CD14-positive monocyte (primary cell): ENCODE measurements around the gene CEP112. TPM values are rescaled to one million over a fixed set of nuclear protein-coding genes. Genes with fewer than 3 reads are reported as not detected.

Experiments used
- DNase-seq, 3 donors: peaks; one replicate each; pipeline ENCODE4 v3.0.0-alpha.2; 2011 to 2022
- H2AFZ ChIP-seq: 2 replicates; pipeline ENCODE4 v1.6.0; 2012; ENCODE audit warnings: mild to moderate bottlenecking, low read depth, low read length, inconsistent platforms; ENCODE audit not compliant: insufficient read depth, poor library complexity, severe bottlenecking
- H3K27ac ChIP-seq, 2 donors: 1 replicate in 1 of 2; 2 replicates in 1 of 2; pipeline ENCODE4 v1.5.1; 2012 to 2013; ENCODE audit warnings: low read length in 2 of 2, control low read depth in 1 of 2, inconsistent platforms in 1 of 2, low read depth in 1 of 2, mild to moderate bottlenecking in 1 of 2
- H3K27me3 ChIP-seq, 2 donors: one replicate each; pipeline versions ENCODE4 v1.6.0 to v1.6.1; 2011 to 2013; ENCODE audit warnings: low read length in 2 of 2; ENCODE audit not compliant: control insufficient read depth in 2 of 2, insufficient read depth in 2 of 2
- H3K36me3 ChIP-seq, 2 donors: replicated peaks in 1 of 2; 1 replicate in 1 of 2; 2 replicates in 1 of 2; pipeline versions ENCODE4 v1.5.1 to v1.6.1; 2012 to 2013; ENCODE audit warnings: low read length in 2 of 2, control low read depth in 1 of 2, inconsistent platforms in 1 of 2, mild to moderate bottlenecking in 1 of 2; ENCODE audit not compliant: insufficient read depth in 2 of 2, control insufficient read depth in 1 of 2
- H3K4me1 ChIP-seq, 2 donors: 1 replicate in 1 of 2; 2 replicates in 1 of 2; pipeline versions ENCODE4 v1.5.1 to v1.6.1; 2012 to 2013; ENCODE audit warnings: low read length in 2 of 2, control low read depth in 1 of 2, inconsistent platforms in 1 of 2, mild to moderate bottlenecking in 1 of 2, moderate library complexity in 1 of 2; ENCODE audit not compliant: insufficient read depth in 2 of 2, control insufficient read depth in 1 of 2
- H3K4me2 ChIP-seq: replicated peaks from 2 replicates; pipeline ENCODE3; 2012; ENCODE audit warnings: low read length, moderate library complexity, mild to moderate bottlenecking; ENCODE audit not compliant: poor library complexity, severe bottlenecking; ENCODE audit errors: extremely low read depth
- H3K4me3 ChIP-seq, 3 experiments: fragments of 200-600 bp in 1 of 3; sonication (generic) in 1 of 3; replicated peaks in 1 of 3; 1 replicate in 2 of 3; 2 replicates in 1 of 3; pipeline ENCODE4 v1.5.1; 2011 to 2013; ENCODE audit warnings: low read length in 3 of 3, mild to moderate bottlenecking in 3 of 3, control low read depth in 2 of 3, low read depth in 2 of 3, inconsistent platforms in 1 of 3, moderate library complexity in 1 of 3
- H3K79me2 ChIP-seq: 2 replicates; pipeline ENCODE4 v1.6.0; 2012; ENCODE audit warnings: mild to moderate bottlenecking, control low read depth, inconsistent platforms, low read length, moderate library complexity; ENCODE audit not compliant: insufficient read depth
- H3K9ac ChIP-seq: 2 replicates; pipeline ENCODE4 v1.6.0; 2017; ENCODE audit warnings: low read length, mild to moderate bottlenecking; ENCODE audit not compliant: insufficient read depth, poor library complexity, severe bottlenecking
- H3K9me3 ChIP-seq, 2 donors: replicated peaks in 1 of 2; 1 replicate in 1 of 2; 2 replicates in 1 of 2; pipeline versions ENCODE4 v1.5.1 to v1.6.1; 2012 to 2013; ENCODE audit warnings: low read length in 2 of 2, control low read depth in 1 of 2; ENCODE audit not compliant: control insufficient read depth in 1 of 2, insufficient read depth in 1 of 2
- H4K20me1 ChIP-seq: 2 replicates; pipeline ENCODE4 v1.6.0; 2012; ENCODE audit warnings: mild to moderate bottlenecking, low read length, control low read depth, moderate library complexity; ENCODE audit not compliant: insufficient read depth
- H3K27ac Mint-ChIP-seq, 7 donors: one replicate each; pipeline ENCODE4 v1.8.0; 2020; ENCODE audit warnings: mild to moderate bottlenecking in 7 of 7, mixed read lengths in 7 of 7, moderate library complexity in 6 of 7, inconsistent platforms in 2 of 7
- H3K27me3 Mint-ChIP-seq, 3 donors: one replicate each; pipeline ENCODE4 v1.8.0; 2021 to 2022; ENCODE audit warnings: low read depth in 3 of 3, mild to moderate bottlenecking in 3 of 3, mixed read lengths in 3 of 3, moderate library complexity in 3 of 3, inconsistent platforms in 1 of 3
- H3K36me3 Mint-ChIP-seq, 2 donors: one replicate each; pipeline ENCODE4 v1.8.0; 2020; ENCODE audit warnings: mixed read lengths in 2 of 2, inconsistent platforms in 1 of 2, mild to moderate bottlenecking in 1 of 2
- H3K4me1 Mint-ChIP-seq: one replicate; pipeline ENCODE4 v1.8.0; 2020; ENCODE audit warnings: mild to moderate bottlenecking, mixed read lengths
- H3K4me3 Mint-ChIP-seq, 2 donors: one replicate each; pipeline ENCODE4 v1.8.0; 2020; ENCODE audit warnings: mild to moderate bottlenecking in 2 of 2, mixed read lengths in 2 of 2, moderate library complexity in 1 of 2
- H3K9me3 Mint-ChIP-seq, 7 donors: one replicate each; pipeline ENCODE4 v1.8.0; 2020 to 2022; ENCODE audit warnings: mixed read lengths in 7 of 7, mild to moderate bottlenecking in 6 of 7, moderate library complexity in 6 of 7, inconsistent platforms in 2 of 7
- WGBS: methylation state at CpG from one replicate; pipeline ENCODE4 v1.1.5; 2013; ENCODE audit warnings: missing lambda C conversion rate; ENCODE audit not compliant: insufficient coverage; 5-methylcytosine and 5-hydroxymethylcytosine counted together
- intact Hi-C, 2 donors: fragments of 100-400 bp; cut with micrococcal nuclease; formaldehyde crosslinking; loops; one replicate each; pipeline versions ENCODE4 v1.15.0 to v1.15.1; 2023
- polyA plus RNA-seq, 3 donors: library from polyadenylated mRNA; depleted of rRNA in 1 of 3; unstranded in 2 of 3; stranded (reverse) in 1 of 3; fragments of 300-500 nt in 2 of 3; fragments of >200 nt in 1 of 3; fragmentation: Illumina TruSeq in 2 of 3; gene quantifications; 1 replicate in 2 of 3; 2 replicates in 1 of 3; pipeline ENCODE4 v1.2.3, GENCODE V29; 2012 to 2021
- TF ChIP-seq, protein P1 (sequence below): fragments of 200-600 bp; IDR thresholded peaks from one replicate; pipeline ENCODE4 v1.8.0; 2022; ENCODE audit warnings: antibody characterized with exemption, mild to moderate bottlenecking

Gene CEP112
- polyA plus RNA-seq, 3 donors = 0.10 TPM; not detected in 2

DNA sequence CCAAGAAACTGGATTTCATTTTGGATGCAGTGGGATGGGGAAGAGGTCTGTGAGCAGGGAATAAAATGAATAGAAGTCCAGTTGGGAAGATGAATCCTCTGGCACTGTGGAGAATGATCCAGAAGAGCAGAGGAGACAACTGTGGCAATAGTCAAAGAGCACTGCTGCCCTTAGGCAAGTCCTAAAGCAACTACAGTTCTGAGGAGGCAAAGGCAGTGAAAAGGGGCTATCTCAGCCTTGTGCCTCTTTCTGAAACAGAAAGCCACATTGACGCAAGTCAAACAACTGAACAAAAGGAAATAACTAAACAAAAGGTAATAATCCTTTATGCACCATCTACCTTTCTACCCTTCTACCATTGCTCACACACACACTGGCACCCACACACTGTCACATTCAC is 392.5 kb downstream of the CEP112 start:
- Mint-ChIP-seq H3K4me1 (no peaks in the 10 kb centered on the region), H3K36me3 (no peaks in the 10 kb centered on the region), H3K4me3 (no peak overlapping the region), H3K9me3 (peaks cover 3 to 21% (median 10%) of the 10 kb centered on the region in 7 donors), H3K27ac (no peak overlapping the region), H3K27me3 (peaks cover 0 to 4% (median 0%) of the 10 kb centered on the region in 3 donors)
- peaks cover 4 to 24% of the 10 kb centered on the region in 2 donors for H3K9me3 ChIP-seq
- intact Hi-C loops = no loop called here
- no peak overlapping the region for H3K27ac ChIP-seq
- no peaks in the 10 kb centered on the region for H3K4me1 ChIP-seq
- TF ChIP-seq, protein P1, sequence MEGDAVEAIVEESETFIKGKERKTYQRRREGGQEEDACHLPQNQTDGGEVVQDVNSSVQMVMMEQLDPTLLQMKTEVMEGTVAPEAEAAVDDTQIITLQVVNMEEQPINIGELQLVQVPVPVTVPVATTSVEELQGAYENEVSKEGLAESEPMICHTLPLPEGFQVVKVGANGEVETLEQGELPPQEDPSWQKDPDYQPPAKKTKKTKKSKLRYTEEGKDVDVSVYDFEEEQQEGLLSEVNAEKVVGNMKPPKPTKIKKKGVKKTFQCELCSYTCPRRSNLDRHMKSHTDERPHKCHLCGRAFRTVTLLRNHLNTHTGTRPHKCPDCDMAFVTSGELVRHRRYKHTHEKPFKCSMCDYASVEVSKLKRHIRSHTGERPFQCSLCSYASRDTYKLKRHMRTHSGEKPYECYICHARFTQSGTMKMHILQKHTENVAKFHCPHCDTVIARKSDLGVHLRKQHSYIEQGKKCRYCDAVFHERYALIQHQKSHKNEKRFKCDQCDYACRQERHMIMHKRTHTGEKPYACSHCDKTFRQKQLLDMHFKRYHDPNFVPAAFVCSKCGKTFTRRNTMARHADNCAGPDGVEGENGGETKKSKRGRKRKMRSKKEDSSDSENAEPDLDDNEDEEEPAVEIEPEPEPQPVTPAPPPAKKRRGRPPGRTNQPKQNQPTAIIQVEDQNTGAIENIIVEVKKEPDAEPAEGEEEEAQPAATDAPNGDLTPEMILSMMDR = no peak
- no peak overlapping the region for H3K9ac ChIP-seq
- H4K20me1 ChIP-seq = no peaks in the 10 kb centered on the region
- no peaks in the 10 kb centered on the region for H3K36me3 ChIP-seq
- no peak overlapping the region for H3K4me3 ChIP-seq
- DNase-seq = no peak
- no peak overlapping the region for H2AFZ ChIP-seq
- no peaks in the 10 kb centered on the region for H3K79me2 ChIP-seq
- no CpG with 5 or more reads among the region's 1 CpG for WGBS
- H3K4me2 ChIP-seq = no peak overlapping the region
- no peaks in the 10 kb centered on the region for H3K27me3 ChIP-seq

DNA sequence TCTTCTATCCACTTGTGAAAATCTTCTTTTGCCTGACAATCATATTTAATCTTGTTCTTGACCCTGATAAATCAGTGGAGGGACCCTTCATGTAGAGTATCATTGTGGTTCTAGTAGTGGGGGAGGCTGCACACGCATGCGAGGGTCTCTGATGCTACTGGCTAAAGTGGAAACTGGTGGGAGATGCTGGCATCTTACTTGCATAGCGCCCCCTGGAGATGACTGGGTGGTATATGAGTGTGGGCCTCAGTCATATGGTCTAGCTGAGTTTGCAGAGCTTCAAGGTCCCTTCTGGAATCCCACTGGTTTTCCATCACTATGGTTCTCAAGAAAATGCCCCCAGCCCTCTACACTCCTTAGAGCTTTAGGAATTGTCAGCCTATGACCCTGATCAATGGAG is 394.1 kb downstream of the CEP112 start:
- TF ChIP-seq, protein P1 = no peak
- Mint-ChIP-seq H3K27me3 (peaks cover 0 to 4% (median 0%) of the 10 kb centered on the region in 3 donors), H3K36me3 (no peaks in the 10 kb centered on the region), H3K9me3 (peaks cover 3 to 18% (median 10%) of the 10 kb centered on the region in 7 donors), H3K27ac (no peak overlapping the region), H3K4me1 (no peaks in the 10 kb centered on the region), H3K4me3 (no peak overlapping the region)
- Histone ChIP-seq H2AFZ (no peak overlapping the region), H3K36me3 (no peaks in the 10 kb centered on the region), H3K79me2 (no peaks in the 10 kb centered on the region), H3K4me2 (no peak overlapping the region), H3K27me3 (no peaks in the 10 kb centered on the region), H3K4me3 (no peak overlapping the region), H3K4me1 (no peaks in the 10 kb centered on the region), H3K9me3 (peaks cover 4 to 19% of the 10 kb centered on the region in 2 donors), H3K9ac (no peak overlapping the region), H3K27ac (no peak overlapping the region), H4K20me1 (no peaks in the 10 kb centered on the region)
- WGBS = 80% methylated on average over 3 of the region's 3 CpGs
- intact Hi-C loops = no loop called here
- no peak for DNase-seq
